Mesendoderm (in vitro differentiated cells): ENCODE results near the gene SNAP25.

Experiments
- DNase-seq: peaks from one replicate; pipeline ENCODE4 v3.0.0; 2013
- H2AK5ac ChIP-seq: 2 replicates; pipeline ENCODE4 v1.6.1; 2013; ENCODE audit warnings: low read length, inconsistent platforms
- H2BK120ac ChIP-seq: 2 replicates; pipeline ENCODE4 v1.6.1; 2013; ENCODE audit warnings: low read depth, mild to moderate bottlenecking, low read length, moderate library complexity, mixed read lengths
- H2BK15ac ChIP-seq: replicated peaks from 2 replicates; pipeline ENCODE4 v1.6.1; 2013; ENCODE audit warnings: low read depth, mild to moderate bottlenecking, moderate library complexity
- H2BK5ac ChIP-seq: 2 replicates; pipeline ENCODE4 v1.6.1; 2013; ENCODE audit warnings: low read length, inconsistent platforms
- H3K18ac ChIP-seq: 2 replicates; pipeline ENCODE4 v1.6.1; 2013; ENCODE audit warnings: mild to moderate bottlenecking, low read length, mixed read lengths
- H3K23ac ChIP-seq: one replicate; pipeline ENCODE4 v1.6.1; 2013; ENCODE audit warnings: low read length
- H3K27ac ChIP-seq: 2 replicates; pipeline ENCODE4 v1.5.1; 2013; ENCODE audit warnings: low read depth, mild to moderate bottlenecking, inconsistent platforms, low read length, moderate library complexity
- H3K27me3 ChIP-seq: 2 replicates; pipeline ENCODE4 v1.6.1; 2013; ENCODE audit warnings: low read length, control low read depth, mild to moderate bottlenecking, inconsistent platforms; ENCODE audit not compliant: insufficient read depth, poor library complexity
- H3K36me3 ChIP-seq: 2 replicates; pipeline ENCODE4 v1.6.1; 2013; ENCODE audit warnings: low read length, inconsistent platforms; ENCODE audit not compliant: control insufficient read depth, insufficient read depth
- H3K4ac ChIP-seq: one replicate; pipeline ENCODE4 v1.6.1; 2013; ENCODE audit warnings: low read depth, mild to moderate bottlenecking, low read length, moderate library complexity
- H3K4me1 ChIP-seq: 2 replicates; pipeline ENCODE4 v1.6.1; 2013; ENCODE audit warnings: low read depth, low read length, inconsistent platforms; ENCODE audit not compliant: control insufficient read depth
- H3K4me2 ChIP-seq: 2 replicates; pipeline ENCODE4 v1.6.1; 2013; ENCODE audit warnings: low read length
- H3K4me3 ChIP-seq: 2 replicates; pipeline ENCODE4 v1.5.1; 2013; ENCODE audit warnings: mild to moderate bottlenecking, low read length
- H3K56ac ChIP-seq: one replicate; pipeline ENCODE4 v1.6.1; 2013; ENCODE audit warnings: low read length
- H3K79me1 ChIP-seq: 2 replicates; pipeline ENCODE4 v1.6.1; 2013; ENCODE audit warnings: low read length, inconsistent platforms
- H3K79me2 ChIP-seq: 2 replicates; pipeline ENCODE4 v1.6.1; 2013; ENCODE audit warnings: mild to moderate bottlenecking, low read length; ENCODE audit not compliant: control insufficient read depth, insufficient read depth
- H3K9ac ChIP-seq: 2 replicates; pipeline ENCODE4 v1.6.1; 2013; ENCODE audit warnings: low read length, inconsistent platforms
- H4K5ac ChIP-seq: one replicate; pipeline ENCODE4 v1.6.1; 2013; ENCODE audit warnings: low read length
- H4K8ac ChIP-seq: one replicate; pipeline ENCODE4 v1.6.1; 2013; ENCODE audit warnings: low read depth, mild to moderate bottlenecking, control low read depth, low read length, moderate library complexity
- WGBS: extraction: QIAGEN DNeasy Blood & Tissue Kit; methylation state at CpG from one replicate; pipeline ENCODE4 v1.1.7; 2013; ENCODE audit warnings: low lambda C conversion rate, missing lambda C conversion rate; ENCODE audit not compliant: insufficient coverage; ENCODE audit errors: extremely low coverage; 5-methylcytosine and 5-hydroxymethylcytosine counted together

SNAP25 gene

GRCh38 chr20:10324198-10324847 is 105.7 kb downstream of the SNAP25 start:
- no peak for DNase-seq
- H3K27ac ChIP-seq, result no peak overlapping the region
- no peak overlapping the region for H2AK5ac ChIP-seq
- H4K5ac ChIP-seq, result no peak overlapping the region
- no peak overlapping the region for H3K4me3 ChIP-seq
- H2BK5ac ChIP-seq, result no peak overlapping the region
- no peaks in the 10 kb centered on the region for H3K79me1 ChIP-seq
- H4K8ac ChIP-seq, result no peak overlapping the region
- H3K79me2 ChIP-seq, result no peaks in the 10 kb centered on the region
- no peak overlapping the region for H2BK15ac ChIP-seq
- no peak overlapping the region for H3K18ac ChIP-seq
- H3K23ac ChIP-seq, result no peak overlapping the region
- no peaks in the 10 kb centered on the region for H3K27me3 ChIP-seq
- no peak overlapping the region for H3K56ac ChIP-seq
- H2BK120ac ChIP-seq, result no peak overlapping the region
- no peak overlapping the region for H3K4ac ChIP-seq
- H3K9ac ChIP-seq, result no peak overlapping the region
- H3K36me3 ChIP-seq, result no peaks in the 10 kb centered on the region
- H3K4me1 ChIP-seq, result no peaks in the 10 kb centered on the region
- no CpG with 5 or more reads among the region's 8 CpGs for WGBS
- no peak overlapping the region for H3K4me2 ChIP-seq

DNA sequence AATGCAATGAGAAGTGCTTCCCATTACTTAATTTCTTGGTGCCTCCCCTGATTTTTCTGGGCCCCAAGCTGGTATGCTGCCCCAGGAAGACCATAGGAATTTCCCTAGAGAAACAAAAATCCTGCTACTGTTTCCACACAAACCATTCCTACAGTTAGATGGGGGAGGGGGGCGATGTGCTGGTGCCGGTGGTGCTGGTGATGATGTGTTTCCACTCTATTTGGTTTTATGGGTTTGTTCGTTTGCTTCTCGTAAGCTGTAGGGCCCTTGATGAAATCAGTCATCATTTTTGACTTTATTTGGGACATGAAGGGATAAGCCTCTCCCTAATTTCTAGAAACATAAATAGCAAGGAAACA is 110.2 kb downstream of the SNAP25 start:
- no peak overlapping the region for H2BK5ac ChIP-seq
- H3K27me3 ChIP-seq, result no peaks in the 10 kb centered on the region
- H3K4ac ChIP-seq, result no peak overlapping the region
- no peak overlapping the region for H4K8ac ChIP-seq
- no peak overlapping the region for H3K23ac ChIP-seq
- H3K18ac ChIP-seq, result no peak overlapping the region
- H3K79me1 ChIP-seq, result no peaks in the 10 kb centered on the region
- no peak overlapping the region for H4K5ac ChIP-seq
- no CpG with 5 or more reads among the region's 4 CpGs for WGBS
- H2AK5ac ChIP-seq, result no peak overlapping the region
- no peaks in the 10 kb centered on the region for H3K4me1 ChIP-seq
- H3K4me2 ChIP-seq, result no peak overlapping the region
- H3K56ac ChIP-seq, result no peak overlapping the region
- H3K4me3 ChIP-seq, result no peak overlapping the region
- H2BK120ac ChIP-seq, result no peak overlapping the region
- no peak for DNase-seq
- no peak overlapping the region for H3K9ac ChIP-seq
- H3K27ac ChIP-seq, result no peak overlapping the region
- no peaks in the 10 kb centered on the region for H3K36me3 ChIP-seq
- H2BK15ac ChIP-seq, result no peak overlapping the region
- H3K79me2 ChIP-seq, result no peaks in the 10 kb centered on the region

DNA sequence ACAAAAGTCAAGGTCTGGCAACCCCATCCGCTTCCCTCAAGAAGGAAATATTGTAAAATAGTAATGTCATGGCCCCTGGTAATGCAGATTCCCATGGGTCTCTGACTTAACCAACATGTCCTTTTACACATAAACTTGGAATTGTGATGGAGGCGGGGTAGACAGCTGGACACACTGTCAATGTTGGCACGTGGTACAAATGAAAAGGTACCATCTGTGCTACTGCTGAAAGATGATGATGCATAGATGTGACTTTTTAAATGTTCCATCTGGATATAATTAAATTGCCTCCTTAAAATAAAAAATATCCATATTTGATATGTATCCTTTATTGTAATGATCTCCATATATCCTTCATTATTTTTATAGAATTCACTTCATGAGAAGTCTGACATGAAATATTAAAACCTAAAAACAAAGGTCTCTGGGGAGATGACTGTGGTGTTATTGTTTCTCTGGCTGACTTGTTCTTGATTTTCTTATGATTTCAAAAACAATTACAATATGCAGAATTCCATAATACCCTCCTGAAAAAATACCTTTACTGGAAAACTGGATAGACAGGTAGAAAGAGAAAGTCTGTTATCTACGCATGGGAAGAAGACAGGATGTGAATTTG is 110.9 kb downstream of the SNAP25 start:
- Histone ChIP-seq H3K23ac (no peak overlapping the region), H2BK15ac (no peak overlapping the region), H3K27me3 (no peaks in the 10 kb centered on the region), H3K27ac (no peak overlapping the region), H3K18ac (no peak overlapping the region), H2AK5ac (no peak overlapping the region), H3K79me1 (no peaks in the 10 kb centered on the region), H4K5ac (no peak overlapping the region), H4K8ac (no peak overlapping the region), H3K56ac (no peak overlapping the region), H3K79me2 (no peaks in the 10 kb centered on the region), H2BK5ac (no peak overlapping the region), H3K4me3 (no peak overlapping the region), H3K9ac (no peak overlapping the region), H2BK120ac (no peak overlapping the region), H3K4ac (no peak overlapping the region), H3K4me2 (no peak overlapping the region), H3K36me3 (no peaks in the 10 kb centered on the region), H3K4me1 (no peaks in the 10 kb centered on the region)
- DNase-seq, result no peak
- no CpG with 5 or more reads among the region's 4 CpGs for WGBS

DNA sequence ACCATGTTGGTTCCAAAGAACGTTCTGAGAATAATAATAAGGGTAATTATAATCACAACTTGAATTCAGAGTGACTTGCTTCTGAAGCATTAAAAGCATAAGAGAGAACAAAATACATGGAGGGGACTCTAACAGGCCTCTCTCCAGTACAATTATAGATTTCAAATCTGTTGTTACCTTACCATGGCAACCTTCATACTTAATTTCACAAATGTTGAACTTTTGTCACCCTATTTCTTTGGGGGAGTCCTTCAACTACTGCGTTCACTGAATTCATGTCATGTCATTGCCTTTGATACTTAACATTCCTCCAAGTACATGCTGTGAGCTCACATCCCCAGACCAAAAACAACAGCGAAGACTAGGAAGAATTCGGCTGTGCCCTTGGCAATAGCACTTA is 111.4 kb downstream of the SNAP25 start:
- H3K4ac ChIP-seq, result no peak overlapping the region
- H3K4me2 ChIP-seq, result no peak overlapping the region
- H3K23ac ChIP-seq, result no peak overlapping the region
- no peak overlapping the region for H2AK5ac ChIP-seq
- no peak overlapping the region for H2BK5ac ChIP-seq
- no peak overlapping the region for H3K18ac ChIP-seq
- H3K79me1 ChIP-seq, result no peaks in the 10 kb centered on the region
- H3K9ac ChIP-seq, result no peak overlapping the region
- H3K56ac ChIP-seq, result no peak overlapping the region
- no peak overlapping the region for H3K4me3 ChIP-seq
- DNase-seq, result no peak
- H2BK15ac ChIP-seq, result no peak overlapping the region
- H2BK120ac ChIP-seq, result no peak overlapping the region
- H4K8ac ChIP-seq, result no peak overlapping the region
- H4K5ac ChIP-seq, result no peak overlapping the region
- no peaks in the 10 kb centered on the region for H3K4me1 ChIP-seq
- H3K79me2 ChIP-seq, result no peaks in the 10 kb centered on the region
- no peak overlapping the region for H3K27ac ChIP-seq
- no CpG with 5 or more reads among the region's 4 CpGs for WGBS
- no peaks in the 10 kb centered on the region for H3K36me3 ChIP-seq
- H3K27me3 ChIP-seq, result no peaks in the 10 kb centered on the region

DNA sequence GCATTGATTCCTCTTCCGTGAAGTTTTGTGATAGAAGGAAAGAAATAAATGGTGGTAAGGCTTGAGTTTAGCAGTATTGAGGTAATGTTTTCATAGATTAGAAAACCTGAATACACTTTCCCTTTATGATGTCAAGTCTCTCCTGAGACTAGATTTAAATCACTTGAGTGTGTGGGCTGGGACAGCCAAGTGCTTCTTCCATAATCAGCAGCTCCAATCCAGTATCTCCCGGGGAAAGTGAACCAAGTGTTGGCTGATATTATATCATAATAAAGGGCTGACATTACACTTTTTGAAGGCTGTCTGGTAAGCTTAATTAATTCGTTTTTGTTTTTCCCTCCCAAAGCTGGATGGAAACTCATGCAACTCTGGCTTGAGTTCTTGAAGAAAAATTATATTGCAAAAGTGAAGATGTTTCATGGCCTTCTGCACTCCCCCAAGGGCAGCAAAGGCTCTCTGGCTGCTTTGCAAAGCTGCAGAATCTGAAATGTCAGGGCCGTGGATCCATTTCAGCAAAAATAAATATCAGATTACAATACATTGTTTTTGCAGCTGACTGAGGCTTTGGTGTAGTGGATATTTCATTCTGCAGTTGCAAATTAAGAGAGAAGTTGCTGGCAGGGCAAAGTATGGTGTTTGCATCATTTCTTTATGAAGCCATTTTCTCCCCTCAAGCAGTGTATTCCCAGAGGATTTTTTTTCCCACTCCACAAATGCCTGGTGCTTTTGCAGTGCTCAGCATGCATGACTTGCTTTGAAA is 114.2 kb downstream of the SNAP25 start:
- H3K4me3 ChIP-seq, result no peak overlapping the region
- H3K79me2 ChIP-seq, result no peaks in the 10 kb centered on the region
- no peaks in the 10 kb centered on the region for H3K79me1 ChIP-seq
- no peak overlapping the region for H3K4ac ChIP-seq
- no peak overlapping the region for H2BK120ac ChIP-seq
- no peak overlapping the region for H4K5ac ChIP-seq
- 100% methylated on average over 1 of the region's 4 CpGs for WGBS
- H3K36me3 ChIP-seq, result no peaks in the 10 kb centered on the region
- no peak overlapping the region for H2BK15ac ChIP-seq
- H3K4me1 ChIP-seq, result no peaks in the 10 kb centered on the region
- H3K18ac ChIP-seq, result no peak overlapping the region
- no peak overlapping the region for H2AK5ac ChIP-seq
- no peak overlapping the region for H3K23ac ChIP-seq
- no peak overlapping the region for H3K27ac ChIP-seq
- no peak overlapping the region for H3K9ac ChIP-seq
- DNase-seq, result no peak
- H3K56ac ChIP-seq, result no peak overlapping the region
- no peak overlapping the region for H3K4me2 ChIP-seq
- no peak overlapping the region for H4K8ac ChIP-seq
- H2BK5ac ChIP-seq, result no peak overlapping the region
- no peaks in the 10 kb centered on the region for H3K27me3 ChIP-seq
